Erythroblast (primary cell): ENCODE measurements around the gene GMPR2.

Experiments used
- GATA1 ChIP-seq: IDR thresholded peaks from 2 replicates; pipeline ENCODE4 v1.6.1; 2011; ENCODE audit warnings: low read depth, mild to moderate bottlenecking, control low read depth, low read length, moderate library complexity
- POLR2A ChIP-seq: IDR thresholded peaks from 2 replicates; pipeline ENCODE4 v1.6.1; 2011; ENCODE audit warnings: mild to moderate bottlenecking, low read length

DNA sequence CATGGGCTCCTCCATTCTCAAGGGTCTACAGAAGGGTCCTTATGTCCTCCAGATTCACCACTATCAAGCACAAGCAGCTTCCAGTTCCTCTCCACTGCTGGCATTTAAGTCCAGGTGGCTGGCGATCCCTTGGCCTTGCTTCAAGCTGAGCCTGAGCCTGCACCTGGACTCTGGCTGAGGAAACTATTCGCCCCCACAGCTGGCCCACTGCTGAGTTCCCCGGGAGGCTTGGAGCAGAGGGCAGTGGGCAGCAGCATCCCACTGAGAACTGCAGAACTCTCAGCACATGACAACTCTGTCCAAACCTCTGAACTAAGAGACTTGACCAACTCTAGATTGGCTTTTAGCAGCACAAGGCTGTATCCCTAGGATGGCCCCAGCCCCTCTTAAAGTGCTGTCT lies 50.0 kb downstream of the GMPR2 start:
- no peak for TF ChIP-seq POLR2A
- TF ChIP-seq GATA1: no peak
